Measurements from ENCODE around the gene ARHGEF16. TPM values are rescaled to one million over a fixed set of nuclear protein-coding genes. Genes with fewer than 3 reads are reported as not detected.

ARHGEF16 gene
- total RNA-seq, 1 donor from 2014 or later: 2.0 TPM

GRCh38 chr1:3419415-3420204 lies 34.9 kb upstream of the ARHGEF16 start:
- no peak overlapping the region for H3K27ac Mint-ChIP-seq (ENCODE audit: unreplicated experiment)
- no peaks in the 10 kb centered on the region for H3K27me3 Mint-ChIP-seq (ENCODE audit: low read depth)
- no peak overlapping the region for H3K4me3 Mint-ChIP-seq (ENCODE audit: unreplicated experiment)
- DNase-seq (ENCODE audit: low spot score): no peak
- H3K9me3 Mint-ChIP-seq (ENCODE audit: low read depth): no peaks in the 10 kb centered on the region
- no peak for TF ChIP-seq CTCF (IDR thresholded peaks at IDR 0.05)
- peaks cover 16% of the 10 kb centered on the region for H3K36me3 Mint-ChIP-seq (ENCODE audit: low read depth)
- peaks cover 19% of the 10 kb centered on the region for H3K4me1 Mint-ChIP-seq (ENCODE audit: low read depth)

GRCh38 chr1:3420218-3420951 lies 34.1 kb upstream of the ARHGEF16 start:
- H3K27me3 Mint-ChIP-seq (ENCODE audit: low read depth): no peaks in the 10 kb centered on the region
- no peaks in the 10 kb centered on the region for H3K9me3 Mint-ChIP-seq (ENCODE audit: low read depth)
- TF ChIP-seq CTCF (IDR thresholded peaks at IDR 0.05): no peak
- H3K27ac Mint-ChIP-seq (ENCODE audit: unreplicated experiment): no peak overlapping the region
- no peak for DNase-seq (ENCODE audit: low spot score)
- H3K4me3 Mint-ChIP-seq (ENCODE audit: unreplicated experiment): no peak overlapping the region
- H3K36me3 Mint-ChIP-seq (ENCODE audit: low read depth): peaks cover 16% of the 10 kb centered on the region
- peaks cover 19% of the 10 kb centered on the region for H3K4me1 Mint-ChIP-seq (ENCODE audit: low read depth)

GRCh38 chr1:3422638-3423037 lies 31.8 kb upstream of the ARHGEF16 start:
- no peaks in the 10 kb centered on the region for H3K9me3 Mint-ChIP-seq (ENCODE audit: low read depth)
- no peaks in the 10 kb centered on the region for H3K27me3 Mint-ChIP-seq (ENCODE audit: low read depth)
- no peak for TF ChIP-seq CTCF (IDR thresholded peaks at IDR 0.05)
- H3K27ac Mint-ChIP-seq (ENCODE audit: unreplicated experiment): no peak overlapping the region
- H3K4me1 Mint-ChIP-seq (ENCODE audit: low read depth): peaks cover 19% of the 10 kb centered on the region
- no peak overlapping the region for H3K4me3 Mint-ChIP-seq (ENCODE audit: unreplicated experiment)
- DNase-seq (ENCODE audit: low spot score): no peak
- H3K36me3 Mint-ChIP-seq (ENCODE audit: low read depth): peaks cover 17% of the 10 kb centered on the region

GRCh38 chr1:3423245-3423829 lies 31.1 kb upstream of the ARHGEF16 start:
- TF ChIP-seq CTCF (IDR thresholded peaks at IDR 0.05): no peak
- Mint-ChIP-seq H3K36me3 (ENCODE audit: low read depth) (peaks cover 17% of the 10 kb centered on the region), H3K4me3 (ENCODE audit: unreplicated experiment) (no peak overlapping the region), H3K4me1 (ENCODE audit: low read depth) (peaks cover 19% of the 10 kb centered on the region), H3K9me3 (ENCODE audit: low read depth) (no peaks in the 10 kb centered on the region), H3K27ac (ENCODE audit: unreplicated experiment) (no peak overlapping the region), H3K27me3 (ENCODE audit: low read depth) (no peaks in the 10 kb centered on the region)
- DNase-seq (ENCODE audit: low spot score): no peak

GRCh38 chr1:3423896-3424611 lies 30.4 kb upstream of the ARHGEF16 start:
- no peak for TF ChIP-seq CTCF (IDR thresholded peaks at IDR 0.05)
- Mint-ChIP-seq H3K4me3 (ENCODE audit: unreplicated experiment) (no peak overlapping the region), H3K27ac (ENCODE audit: unreplicated experiment) (no peak overlapping the region), H3K36me3 (ENCODE audit: low read depth) (peaks cover 17% of the 10 kb centered on the region), H3K9me3 (ENCODE audit: low read depth) (no peaks in the 10 kb centered on the region), H3K4me1 (ENCODE audit: low read depth) (peaks cover 19% of the 10 kb centered on the region), H3K27me3 (ENCODE audit: low read depth) (no peaks in the 10 kb centered on the region)
- peak; percentile 57 for DNase-seq (ENCODE audit: low spot score)
